Measurements from ENCODE around the gene ITGAL. TPM values are rescaled to one million over a fixed set of nuclear protein-coding genes. Genes with fewer than 3 reads are reported as not detected.

ITGAL gene
- total and polyA plus RNA-seq, 2 donors (not counting 3 experiments of a cell fraction or from before 2014, with no cell fraction given), result not detected

DNA sequence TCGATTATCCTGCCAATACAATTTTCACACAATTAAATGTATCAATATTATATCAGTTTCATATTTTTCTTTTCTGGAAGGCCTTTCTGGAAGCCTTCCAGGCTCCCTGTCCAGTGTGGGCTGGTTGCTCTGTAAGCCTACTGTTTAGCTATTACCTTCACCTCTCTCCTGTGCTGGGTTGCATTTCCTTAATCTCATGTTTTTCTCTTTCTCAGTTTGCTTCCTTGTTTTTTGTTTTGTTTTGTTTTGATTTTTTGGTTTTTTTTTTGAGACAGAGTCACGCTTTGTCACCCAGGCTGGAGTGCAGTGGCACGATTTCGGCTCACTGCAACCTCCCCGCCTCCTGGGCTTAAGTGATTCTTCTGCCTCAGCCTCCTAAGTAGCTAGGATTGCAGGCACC lies 33.7 kb upstream of the ITGAL start:
- Histone ChIP-seq H2AFZ (ENCODE audit: low read depth, low read length) (no peak overlapping the region), H3K4me1 (ENCODE audit: control insufficient read depth, extremely low read depth, insufficient read depth, low read length) (no peaks in the 10 kb centered on the region), H3K4me3 (replicated peaks in 1 of 3; ENCODE audit: insufficient read depth in 1 of 3, low read depth in 1 of 3, low read length in 3 of 3) (no peak overlapping the region), H3K79me2 (ENCODE audit: control insufficient read depth, insufficient read depth, low read length) (no peaks in the 10 kb centered on the region), H3K27me3 (ENCODE audit: control insufficient read depth in 2 of 2, insufficient read depth in 2 of 2, low read length in 2 of 2) (peaks cover 0 to 3% of the 10 kb centered on the region in 2 experiments), H4K20me1 (replicated peaks; ENCODE audit: control insufficient read depth, extremely low read depth, insufficient read depth, low read length) (no peaks in the 10 kb centered on the region), H3K36me3 (ENCODE audit: control insufficient read depth in 2 of 2, extremely low read depth in 1 of 2, insufficient read depth in 2 of 2, low read length in 2 of 2) (no peaks in the 10 kb centered on the region), H3K9me1 (replicated peaks; ENCODE audit: control insufficient read depth, extremely low read depth, insufficient read depth, low read length) (no peaks in the 10 kb centered on the region), H3K4me2 (ENCODE audit: insufficient read depth, low read length) (no peak overlapping the region), H3K9ac (replicated peaks; ENCODE audit: extremely low read depth, insufficient read depth, low read length) (no peak overlapping the region), H3K27ac (ENCODE audit: insufficient read depth, low read depth, low read length) (no peak overlapping the region), H3K9me3 (replicated peaks; ENCODE audit: control insufficient read depth, insufficient read depth, low read length) (no peaks in the 10 kb centered on the region)
- no TSS peak for BruUV-seq (replicated peaks)
- CTCF ChIA-PET, result interaction anchor here (1.4 to 1.9 kb wide), 2 partner anchors 9 to 159 kb away, joined by 4 to 13 read pairs; partner anchors contain the start of gene DCTPP1
- DNase-seq (ENCODE audit: low read depth, low spot score) (no peak), FAIRE-seq (no peak)
- TF ChIP-seq MYC (IDR thresholded peaks at IDR 0.05; ENCODE audit: low read depth, low read length) (no peak), POLR2A (IDR thresholded peaks at IDR 0.05; ENCODE audit: low read depth, low read length) (no peak), EZH2 (IDR thresholded peaks at IDR 0.05; ENCODE audit: borderline replicate concordance, low read depth, low read length, severe bottlenecking) (no peak), JUN (IDR thresholded peaks at IDR 0.05; ENCODE audit: borderline replicate concordance, insufficient read depth, insufficient read length, low read depth) (no peak), FOS (IDR thresholded peaks at IDR 0.05; ENCODE audit: borderline replicate concordance, insufficient read depth, low read length) (no peak), GATA2 (IDR thresholded peaks at IDR 0.05; ENCODE audit: insufficient read depth, insufficient read length, low read depth, low read length) (no peak), POLR2AphosphoS5 (IDR thresholded peaks at IDR 0.05; ENCODE audit: insufficient read depth, low read depth, low read length) (no peak)
- TF ChIP-seq, protein P1, sequence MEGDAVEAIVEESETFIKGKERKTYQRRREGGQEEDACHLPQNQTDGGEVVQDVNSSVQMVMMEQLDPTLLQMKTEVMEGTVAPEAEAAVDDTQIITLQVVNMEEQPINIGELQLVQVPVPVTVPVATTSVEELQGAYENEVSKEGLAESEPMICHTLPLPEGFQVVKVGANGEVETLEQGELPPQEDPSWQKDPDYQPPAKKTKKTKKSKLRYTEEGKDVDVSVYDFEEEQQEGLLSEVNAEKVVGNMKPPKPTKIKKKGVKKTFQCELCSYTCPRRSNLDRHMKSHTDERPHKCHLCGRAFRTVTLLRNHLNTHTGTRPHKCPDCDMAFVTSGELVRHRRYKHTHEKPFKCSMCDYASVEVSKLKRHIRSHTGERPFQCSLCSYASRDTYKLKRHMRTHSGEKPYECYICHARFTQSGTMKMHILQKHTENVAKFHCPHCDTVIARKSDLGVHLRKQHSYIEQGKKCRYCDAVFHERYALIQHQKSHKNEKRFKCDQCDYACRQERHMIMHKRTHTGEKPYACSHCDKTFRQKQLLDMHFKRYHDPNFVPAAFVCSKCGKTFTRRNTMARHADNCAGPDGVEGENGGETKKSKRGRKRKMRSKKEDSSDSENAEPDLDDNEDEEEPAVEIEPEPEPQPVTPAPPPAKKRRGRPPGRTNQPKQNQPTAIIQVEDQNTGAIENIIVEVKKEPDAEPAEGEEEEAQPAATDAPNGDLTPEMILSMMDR (IDR thresholded peaks at IDR 0.05; ENCODE audit: extremely low read depth in 1 of 2, insufficient read depth in 1 of 2, low read depth in 1 of 2, low read length in 2 of 2), result no peak
- TF ChIP-seq, protein P2, sequence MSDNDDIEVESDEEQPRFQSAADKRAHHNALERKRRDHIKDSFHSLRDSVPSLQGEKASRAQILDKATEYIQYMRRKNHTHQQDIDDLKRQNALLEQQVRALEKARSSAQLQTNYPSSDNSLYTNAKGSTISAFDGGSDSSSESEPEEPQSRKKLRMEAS (IDR thresholded peaks at IDR 0.05; ENCODE audit: insufficient read depth, insufficient read length), result no peak
- dilution Hi-C loops (cut with MboI; ENCODE audit: extremely low pct_ligation_motif_present, low sequenced_read_pairs) (no loop called here), intact Hi-C loops (cut with micrococcal nuclease) (no loop called here)
- POLR2A ChIA-PET, result interaction anchor here (0.6 kb wide), 1 partner anchor 41 kb away, joined by 3 read pairs; no protein-coding TSS in a partner anchor

Data from endothelial cell of umbilical vein (primary cell).